GM12878 (cell line): ENCODE measurements around the gene PYM1.

Source experiments
- EZH2 ChIP-seq: IDR thresholded peaks from 2 replicates; pipeline ENCODE4 v1.6.1; 2012; ENCODE audit warnings: low read depth, mild to moderate bottlenecking, control low read depth, inconsistent platforms, low read length, borderline replicate concordance; ENCODE audit not compliant: control insufficient read depth
- MAX ChIP-seq: IDR thresholded peaks from 2 replicates; pipeline ENCODE4 v1.6.1; 2012; ENCODE audit warnings: low read depth, low read length, improper control_type of control experiment
- RBBP5 ChIP-seq: fragments of 200-600 bp; sonication (generic); conservative IDR thresholded peaks from 2 replicates; pipeline ENCODE4 v1.6.1; 2016
- TF ChIP-seq, protein P1 (sequence below): fragments of 150-350 bp; IDR thresholded peaks from 2 replicates; pipeline ENCODE4 v1.6.1; 2016; ENCODE audit warnings: low read depth, low read length
- TF ChIP-seq, protein P2 (sequence below), 3 experiments: IDR thresholded peaks in 2 of 3; conservative IDR thresholded peaks in 1 of 3; 2 replicates each; pipeline ENCODE4 v1.5.1; 2011; ENCODE audit warnings: low read depth in 3 of 3, low read length in 3 of 3, mild to moderate bottlenecking in 3 of 3, control low read depth in 2 of 3, moderate library complexity in 2 of 3, inconsistent platforms in 1 of 3, mixed read lengths in 1 of 3; ENCODE audit not compliant: control insufficient read depth in 2 of 3, insufficient read depth in 1 of 3; ENCODE audit errors: extremely low read depth in 1 of 3

- TF ChIP-seq, protein P1, sequence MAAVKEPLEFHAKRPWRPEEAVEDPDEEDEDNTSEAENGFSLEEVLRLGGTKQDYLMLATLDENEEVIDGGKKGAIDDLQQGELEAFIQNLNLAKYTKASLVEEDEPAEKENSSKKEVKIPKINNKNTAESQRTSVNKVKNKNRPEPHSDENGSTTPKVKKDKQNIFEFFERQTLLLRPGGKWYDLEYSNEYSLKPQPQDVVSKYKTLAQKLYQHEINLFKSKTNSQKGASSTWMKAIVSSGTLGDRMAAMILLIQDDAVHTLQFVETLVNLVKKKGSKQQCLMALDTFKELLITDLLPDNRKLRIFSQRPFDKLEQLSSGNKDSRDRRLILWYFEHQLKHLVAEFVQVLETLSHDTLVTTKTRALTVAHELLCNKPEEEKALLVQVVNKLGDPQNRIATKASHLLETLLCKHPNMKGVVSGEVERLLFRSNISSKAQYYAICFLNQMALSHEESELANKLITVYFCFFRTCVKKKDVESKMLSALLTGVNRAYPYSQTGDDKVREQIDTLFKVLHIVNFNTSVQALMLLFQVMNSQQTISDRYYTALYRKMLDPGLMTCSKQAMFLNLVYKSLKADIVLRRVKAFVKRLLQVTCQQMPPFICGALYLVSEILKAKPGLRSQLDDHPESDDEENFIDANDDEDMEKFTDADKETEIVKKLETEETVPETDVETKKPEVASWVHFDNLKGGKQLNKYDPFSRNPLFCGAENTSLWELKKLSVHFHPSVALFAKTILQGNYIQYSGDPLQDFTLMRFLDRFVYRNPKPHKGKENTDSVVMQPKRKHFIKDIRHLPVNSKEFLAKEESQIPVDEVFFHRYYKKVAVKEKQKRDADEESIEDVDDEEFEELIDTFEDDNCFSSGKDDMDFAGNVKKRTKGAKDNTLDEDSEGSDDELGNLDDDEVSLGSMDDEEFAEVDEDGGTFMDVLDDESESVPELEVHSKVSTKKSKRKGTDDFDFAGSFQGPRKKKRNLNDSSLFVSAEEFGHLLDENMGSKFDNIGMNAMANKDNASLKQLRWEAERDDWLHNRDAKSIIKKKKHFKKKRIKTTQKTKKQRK: no peak
- TF ChIP-seq, protein P2, sequence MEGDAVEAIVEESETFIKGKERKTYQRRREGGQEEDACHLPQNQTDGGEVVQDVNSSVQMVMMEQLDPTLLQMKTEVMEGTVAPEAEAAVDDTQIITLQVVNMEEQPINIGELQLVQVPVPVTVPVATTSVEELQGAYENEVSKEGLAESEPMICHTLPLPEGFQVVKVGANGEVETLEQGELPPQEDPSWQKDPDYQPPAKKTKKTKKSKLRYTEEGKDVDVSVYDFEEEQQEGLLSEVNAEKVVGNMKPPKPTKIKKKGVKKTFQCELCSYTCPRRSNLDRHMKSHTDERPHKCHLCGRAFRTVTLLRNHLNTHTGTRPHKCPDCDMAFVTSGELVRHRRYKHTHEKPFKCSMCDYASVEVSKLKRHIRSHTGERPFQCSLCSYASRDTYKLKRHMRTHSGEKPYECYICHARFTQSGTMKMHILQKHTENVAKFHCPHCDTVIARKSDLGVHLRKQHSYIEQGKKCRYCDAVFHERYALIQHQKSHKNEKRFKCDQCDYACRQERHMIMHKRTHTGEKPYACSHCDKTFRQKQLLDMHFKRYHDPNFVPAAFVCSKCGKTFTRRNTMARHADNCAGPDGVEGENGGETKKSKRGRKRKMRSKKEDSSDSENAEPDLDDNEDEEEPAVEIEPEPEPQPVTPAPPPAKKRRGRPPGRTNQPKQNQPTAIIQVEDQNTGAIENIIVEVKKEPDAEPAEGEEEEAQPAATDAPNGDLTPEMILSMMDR (IDR thresholded peaks at IDR 0.05 in 2 of 3, conservative IDR thresholded peaks at IDR 0.05 in 1 of 3; ENCODE audit: control insufficient read depth in 2 of 3, extremely low read depth in 1 of 3, insufficient read depth in 1 of 3, low read depth in 3 of 3, low read length in 3 of 3): no peak
- TF ChIP-seq MAX (no peak), EZH2 (no peak), RBBP5 (no peak)
These were observed 15.0 kb upstream of the PYM1 start for GRCh38 chr12:55942577-55943136.
